Left renal cortex interstitium (tissue), 4 donors: Measurements from ENCODE around the gene MINK1. TPM values are rescaled to one million over a fixed set of nuclear protein-coding genes. Genes with fewer than 3 reads are reported as not detected.
"Not testable (repeated sequence)": the region's sequence is repeated elsewhere in the genome, so short reads cannot be mapped to it uniquely, and the experiment has no call there.

Experiments used
- DNase-seq, 4 donors: peaks; one replicate each; pipeline ENCODE4 v3.0.0-alpha.2; 2013; ENCODE audit warnings: low read depth in 4 of 4, low spot score in 2 of 4, missing footprints in 1 of 4
- polyA plus RNA-seq, 4 donors: library from polyadenylated mRNA; unstranded; fragments of 120-200 nt; gene quantifications; one replicate each; pipeline ENCODE4 v1.2.1, GENCODE V29; 2013; ENCODE audit not compliant: insufficient read length in 4 of 4

MINK1 gene
- polyA plus RNA-seq, 4 donors: 43.0 to 71.4 (median 57.4) TPM

DNA sequence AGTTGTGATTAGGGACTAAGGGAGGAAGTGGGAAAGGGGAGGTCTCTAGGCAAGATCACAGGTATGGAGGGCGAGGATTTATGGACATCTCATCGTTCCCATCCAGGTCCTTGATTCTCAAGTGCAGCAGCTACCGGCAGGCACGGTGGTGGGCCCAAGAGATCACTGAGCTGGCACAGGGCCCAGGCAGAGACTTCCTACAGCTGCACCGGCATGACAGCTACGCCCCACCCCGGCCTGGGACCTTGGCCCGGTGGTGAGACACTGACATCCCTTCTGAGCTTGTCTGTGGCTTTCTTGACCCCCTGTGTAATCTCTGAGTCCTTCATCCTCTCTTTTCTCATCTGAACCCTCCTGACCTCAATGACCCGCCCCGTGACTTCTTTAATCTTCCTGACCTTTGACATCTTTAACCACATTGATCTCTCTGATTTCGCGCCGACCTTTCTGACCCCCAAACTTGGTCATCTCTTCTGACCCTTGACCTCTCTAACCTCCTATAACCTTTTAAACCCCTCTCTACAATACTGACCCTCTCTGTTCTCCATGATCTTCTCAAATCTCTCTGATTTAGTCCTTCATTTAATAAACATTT lies 22.3 kb upstream of the MINK1 start:
- no peak for DNase-seq

DNA sequence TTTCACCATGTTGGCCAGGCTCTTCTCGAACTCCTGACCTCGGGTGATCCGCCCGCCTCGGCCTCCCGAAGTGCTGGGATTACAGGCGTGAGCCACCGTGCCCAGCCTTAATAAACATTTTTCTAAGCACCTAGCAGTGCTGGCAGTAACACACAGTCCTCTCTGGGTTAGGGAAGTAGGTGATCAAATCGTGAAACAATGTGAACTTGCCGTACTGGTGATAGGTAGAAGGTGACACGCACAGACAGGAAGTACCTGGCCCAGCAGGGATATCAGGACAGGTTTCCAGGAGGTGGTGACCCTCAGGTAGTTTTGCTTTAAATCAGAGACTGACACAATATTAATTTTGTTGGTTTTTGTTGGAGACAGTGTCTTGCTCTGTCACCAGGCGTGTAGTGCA lies 21.7 kb upstream of the MINK1 start:
- no peak for DNase-seq

DNA sequence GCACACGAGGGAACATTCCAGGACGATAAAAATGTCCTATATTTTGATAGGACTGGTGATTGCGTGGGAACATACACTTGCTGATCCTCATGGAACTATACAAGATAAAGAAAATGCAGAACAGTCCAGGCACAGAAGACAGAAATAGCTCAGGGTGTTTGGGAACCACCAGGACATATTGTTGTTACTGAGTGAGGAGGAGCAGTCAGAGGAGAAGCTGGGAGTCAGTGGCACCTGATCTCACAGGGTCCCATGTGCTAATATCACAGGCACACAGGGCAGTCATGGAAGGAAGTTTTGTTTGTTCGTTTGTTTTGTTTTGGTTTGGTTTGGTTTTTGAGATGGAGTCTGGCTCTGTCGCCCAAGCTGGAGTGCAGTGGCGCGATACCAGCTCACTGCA lies 20.4 kb upstream of the MINK1 start:
- no peak for DNase-seq

DNA sequence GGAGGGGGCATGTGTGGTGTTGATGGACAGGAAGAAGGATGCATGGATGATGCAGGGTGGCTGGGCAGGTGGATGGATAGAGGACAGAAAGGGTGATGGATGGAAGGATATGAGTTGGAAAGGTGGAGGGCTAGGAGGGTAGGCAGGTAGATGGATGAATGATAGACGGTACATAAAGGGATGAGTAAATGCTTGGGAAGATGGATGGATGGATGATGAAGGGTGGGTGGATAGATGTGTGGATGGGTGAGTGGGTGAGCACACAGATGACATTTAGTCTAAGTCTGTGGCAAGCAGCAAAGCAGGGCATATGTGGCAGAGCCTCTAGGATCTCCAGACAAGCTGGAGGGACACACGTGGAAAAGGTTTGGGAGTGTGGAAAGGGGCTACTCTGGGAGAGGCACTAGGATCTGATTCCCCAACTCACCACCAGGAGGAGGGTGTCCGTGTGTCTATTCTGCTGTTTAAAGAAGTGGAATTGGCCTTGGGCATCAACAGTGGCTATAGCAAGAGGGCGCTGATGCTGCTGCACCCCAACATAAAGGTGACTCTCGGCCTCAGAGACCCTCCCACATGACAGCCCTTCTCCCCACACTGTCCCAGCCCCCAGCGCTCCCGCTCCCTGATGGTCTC lies 18.0 kb upstream of the MINK1 start:
- DNase-seq: no peak

DNA sequence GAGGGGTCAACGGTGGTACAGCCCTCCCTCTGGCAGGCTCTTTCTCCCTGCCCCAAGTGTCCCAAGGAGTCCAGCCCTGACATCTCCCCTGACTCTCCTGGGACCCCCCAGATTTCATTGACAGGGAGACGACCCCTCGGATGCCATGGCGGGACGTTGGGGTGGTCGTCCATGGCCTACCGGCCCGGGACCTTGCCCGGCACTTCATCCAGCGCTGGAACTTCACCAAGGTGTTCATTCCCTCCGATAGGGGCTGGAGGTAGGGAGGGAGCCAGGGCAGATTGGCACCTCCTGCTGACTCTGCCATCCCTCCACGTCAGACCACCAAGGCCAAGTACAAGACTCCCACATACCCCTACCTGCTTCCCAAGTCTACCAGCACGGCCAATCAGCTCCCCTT lies 16.3 kb upstream of the MINK1 start:
- no peak for DNase-seq

DNA sequence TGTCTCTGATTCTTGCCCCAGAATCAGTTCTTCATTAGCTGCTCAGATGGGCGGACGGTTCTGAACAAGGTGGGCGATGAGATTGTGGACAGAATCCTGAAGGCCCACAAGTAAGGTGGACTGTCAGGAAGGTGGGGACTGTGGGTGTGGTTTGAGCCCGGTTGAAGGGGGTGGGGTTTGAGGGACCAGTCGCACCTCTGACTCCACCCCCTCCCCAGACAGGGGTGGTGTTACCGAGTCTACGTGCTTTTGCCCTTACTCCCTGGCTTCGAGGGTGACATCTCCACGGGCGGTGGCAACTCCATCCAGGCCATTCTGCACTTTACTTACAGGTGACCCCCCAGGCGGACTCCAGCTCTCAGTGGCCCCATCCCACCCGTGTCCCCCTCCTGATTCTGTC lies 14.9 kb upstream of the MINK1 start:
- DNase-seq: no peak

DNA sequence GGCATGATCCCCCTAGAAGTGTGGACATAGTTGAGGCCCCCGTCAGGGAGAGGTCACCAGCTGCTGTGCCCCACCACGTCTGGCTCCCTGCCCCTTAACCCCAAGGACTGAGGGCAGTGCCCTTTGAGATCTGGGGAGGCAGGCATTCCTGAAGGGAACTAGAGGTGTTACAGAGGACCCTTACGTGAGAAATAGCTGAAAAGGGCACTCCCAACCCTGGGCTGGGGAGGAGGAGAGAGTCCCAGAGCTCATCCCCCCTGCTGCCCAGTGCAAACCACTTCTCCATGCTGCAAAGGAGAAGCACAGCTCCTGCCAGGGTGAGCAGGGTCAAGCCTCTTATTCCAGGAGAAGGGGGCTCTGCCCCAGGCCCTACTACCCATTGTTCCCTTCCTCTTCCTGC lies 10.3 kb upstream of the MINK1 start:
- no peak for DNase-seq

DNA sequence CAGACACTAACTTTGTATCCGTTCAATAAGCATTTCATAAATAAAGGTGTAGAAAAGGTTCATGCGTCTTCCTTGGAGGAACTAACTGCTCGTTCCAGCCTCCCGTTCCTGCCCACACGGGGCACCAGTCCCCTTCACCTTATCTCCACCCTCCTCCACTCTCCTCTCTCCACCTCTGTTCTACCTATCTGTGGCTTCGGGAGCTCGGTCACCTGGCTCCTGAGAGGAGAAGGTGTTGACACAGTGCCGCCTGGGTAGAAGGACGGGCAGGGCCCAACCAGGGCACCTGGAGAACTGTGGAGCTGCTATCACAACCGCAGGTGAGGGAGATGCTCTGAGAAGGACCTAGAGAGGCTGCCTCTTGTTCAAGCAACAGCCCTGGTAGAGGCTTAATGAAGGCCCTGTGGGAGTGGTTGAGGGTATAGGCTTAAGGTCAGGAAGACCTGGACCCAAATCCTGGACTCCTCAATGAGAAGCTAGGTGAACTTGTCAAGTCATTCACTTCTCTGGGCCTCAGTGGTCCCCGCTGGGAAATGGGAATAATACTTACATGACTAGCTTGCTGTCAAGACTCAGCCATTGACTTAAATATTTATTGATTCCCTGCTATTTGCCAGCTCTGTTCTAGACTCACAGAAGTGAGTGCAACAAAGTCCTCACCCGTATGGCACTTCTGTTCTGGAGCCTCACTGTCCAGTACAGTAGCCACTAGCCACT lies 9.6 kb upstream of the MINK1 start:
- DNase-seq: no peak

DNA sequence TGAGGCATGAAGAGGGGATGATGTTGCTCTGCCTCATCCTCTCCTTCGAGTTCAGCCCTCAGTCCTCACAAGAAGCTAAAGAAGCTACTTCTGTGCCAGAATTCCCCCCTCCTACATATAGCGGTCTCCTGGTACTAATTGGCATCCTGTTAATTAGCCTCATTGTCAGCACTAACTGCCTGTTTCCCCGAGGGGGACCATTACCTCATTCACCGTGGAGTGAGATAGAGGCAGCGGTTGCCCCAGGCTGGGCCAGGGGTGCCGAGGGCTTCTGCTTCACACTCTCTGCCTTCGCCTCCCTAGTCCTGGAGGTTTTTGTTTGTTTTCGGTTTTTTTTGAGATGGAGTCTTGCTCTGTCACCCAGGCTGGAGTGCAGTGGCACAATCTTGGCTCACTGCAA lies 5.7 kb upstream of the MINK1 start:
- no peak for DNase-seq

DNA sequence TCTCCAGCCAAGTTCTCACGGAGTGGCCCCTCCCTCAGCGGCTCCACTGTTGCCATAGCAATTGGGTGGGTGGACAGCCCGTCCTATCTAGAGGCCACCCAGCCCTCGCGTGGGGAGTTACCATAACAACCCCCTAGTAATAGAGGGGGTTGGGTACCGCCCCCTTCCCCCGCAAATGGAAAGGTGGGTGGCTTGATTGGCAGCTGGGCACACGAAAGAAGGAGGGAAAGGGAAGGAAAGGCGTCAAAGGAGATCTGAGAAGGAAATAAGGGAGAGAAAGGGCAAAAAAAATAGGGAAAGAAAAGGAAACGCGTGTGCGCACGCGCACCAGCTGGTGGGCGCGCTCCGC lies 337 bp upstream of the MINK1 start:
- DNase-seq: not testable (repeated sequence)

DNA sequence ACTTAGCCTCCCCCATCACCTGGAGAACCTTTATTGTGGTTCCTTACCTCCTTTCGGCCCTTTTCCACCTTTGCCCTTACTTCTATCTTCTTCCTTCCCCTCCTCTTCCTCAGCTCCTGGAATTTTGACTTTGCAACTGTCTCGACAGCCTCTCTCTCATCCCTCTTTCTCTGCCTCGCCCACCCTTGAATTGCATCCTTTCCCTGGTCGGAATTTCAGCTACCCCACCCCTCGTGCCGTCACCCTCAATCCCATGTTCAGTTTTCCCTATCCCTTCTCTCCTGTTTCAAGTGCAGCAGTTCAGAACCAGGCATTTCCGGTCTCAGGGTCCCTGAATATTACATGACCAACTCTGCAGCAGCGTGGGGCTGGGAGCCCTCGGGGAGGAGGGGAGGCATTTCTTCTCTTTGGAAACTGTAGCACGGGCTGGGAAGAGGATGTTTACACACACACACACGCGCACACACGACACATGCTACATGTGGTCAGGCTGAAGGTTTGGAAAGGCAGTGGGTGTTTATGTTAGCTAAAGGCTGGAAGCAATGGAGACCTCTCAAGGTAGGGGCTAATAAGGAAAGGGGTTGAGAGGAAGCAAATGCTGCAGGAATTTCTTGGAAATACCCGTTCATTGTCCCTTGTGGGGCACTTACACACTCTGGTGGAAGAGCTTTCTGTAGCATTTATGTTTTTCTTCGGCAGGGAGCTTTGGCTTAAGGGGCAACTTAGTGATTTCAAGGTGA lies 971 bp downstream of the MINK1 start:
- DNase-seq: peak in 2 of 4 donors; percentile 53 to 64

DNA sequence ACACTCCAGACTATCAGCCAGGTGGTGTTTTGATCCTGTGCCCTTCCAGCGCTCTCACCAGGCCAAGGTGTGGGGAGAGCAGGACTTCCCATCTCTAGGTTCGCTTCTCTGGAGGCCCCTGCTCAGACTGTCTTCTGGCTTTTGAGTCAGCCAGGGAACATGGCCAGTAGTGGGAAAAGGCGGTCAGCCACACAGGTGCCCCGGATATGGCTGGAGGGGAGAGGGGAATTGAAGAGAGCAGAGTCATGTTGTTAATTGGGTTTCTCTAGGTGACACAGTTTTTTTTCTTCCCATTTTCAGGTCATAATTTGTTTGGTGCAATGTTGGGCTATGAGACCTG lies 1.5 kb downstream of the MINK1 start:
- DNase-seq: no peak

DNA sequence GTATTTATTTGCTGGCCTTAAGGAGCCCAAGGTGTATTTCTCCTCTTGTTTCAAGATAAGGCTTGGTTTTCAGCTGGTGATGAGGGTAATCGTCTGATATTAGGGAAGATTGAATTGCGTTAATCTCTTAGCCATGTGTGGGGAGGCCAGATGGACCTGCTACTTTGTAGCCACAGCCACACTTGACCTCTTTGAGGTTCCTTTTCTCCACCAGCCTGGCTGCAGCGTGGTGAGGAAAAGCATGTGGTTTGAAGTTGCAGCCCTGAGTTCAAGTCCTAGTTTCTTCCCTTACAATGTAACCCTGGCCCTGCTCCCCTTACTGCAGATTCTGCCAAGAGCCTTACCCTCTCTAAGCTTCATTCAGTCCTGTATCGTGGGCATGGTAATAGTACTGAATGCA lies 3.1 kb downstream of the MINK1 start:
- DNase-seq: no peak

DNA sequence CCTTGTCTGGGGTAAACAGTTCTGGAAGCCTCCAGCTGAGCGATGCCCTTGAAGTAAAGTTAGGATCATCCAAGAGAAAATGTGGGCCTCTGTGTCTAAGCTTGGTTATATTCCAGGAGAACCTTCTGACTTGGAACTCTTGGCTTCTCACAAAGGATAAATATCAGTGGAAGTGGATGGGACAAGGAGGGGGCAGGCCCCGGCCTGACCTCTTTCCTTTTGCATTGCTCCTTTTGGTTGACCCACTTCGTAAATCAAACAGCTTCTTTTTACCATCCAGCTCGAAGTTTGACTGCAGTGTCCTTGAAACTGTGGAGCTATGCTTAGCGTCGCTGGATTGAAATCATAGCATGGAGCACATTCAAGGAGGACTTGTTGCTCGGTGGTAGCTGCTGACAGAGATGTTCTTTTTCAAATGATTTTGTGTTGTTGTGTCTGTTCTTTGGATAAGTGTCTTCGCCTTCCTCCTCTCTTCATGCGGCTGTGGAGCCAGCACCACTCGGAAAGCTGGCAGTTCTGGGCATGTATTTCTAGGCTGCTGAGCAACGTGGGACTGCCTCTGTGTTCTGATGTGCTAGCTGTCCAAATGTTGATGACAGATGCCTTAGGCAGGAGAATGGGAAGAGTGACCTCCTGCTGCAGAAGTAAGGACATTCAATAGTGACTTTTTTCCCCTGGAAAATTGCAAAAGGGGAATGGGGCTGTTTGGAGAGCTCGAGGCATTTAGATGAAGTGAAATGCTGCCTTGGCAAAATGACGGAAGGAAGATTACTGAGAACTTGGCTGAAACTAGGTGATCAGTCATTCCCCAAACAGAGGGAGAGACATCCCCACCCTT lies 4.5 kb downstream of the MINK1 start:
- DNase-seq: no peak

DNA sequence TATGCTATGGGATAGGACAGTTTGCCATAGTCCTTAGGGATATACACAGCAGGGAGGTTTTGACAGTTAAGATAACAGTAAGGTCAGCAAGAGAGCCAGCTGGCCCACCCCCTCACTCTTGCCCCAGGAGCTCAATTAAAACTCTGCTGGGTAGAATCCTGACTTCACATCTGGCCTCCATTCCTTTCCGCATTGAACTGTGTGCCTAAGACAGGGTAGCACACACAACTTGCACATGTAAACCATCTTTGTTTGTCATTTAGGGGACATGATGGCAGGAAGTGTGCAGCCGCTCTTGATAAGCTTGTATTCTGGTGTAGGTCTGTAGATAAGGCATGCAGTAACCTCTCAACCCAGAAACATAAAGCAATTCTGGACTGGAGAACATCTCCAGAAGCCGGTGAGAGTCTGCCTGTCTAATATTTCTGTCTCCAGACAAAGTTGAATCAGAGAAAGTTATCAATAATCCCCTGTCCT lies 5.2 kb downstream of the MINK1 start:
- DNase-seq: no peak

DNA sequence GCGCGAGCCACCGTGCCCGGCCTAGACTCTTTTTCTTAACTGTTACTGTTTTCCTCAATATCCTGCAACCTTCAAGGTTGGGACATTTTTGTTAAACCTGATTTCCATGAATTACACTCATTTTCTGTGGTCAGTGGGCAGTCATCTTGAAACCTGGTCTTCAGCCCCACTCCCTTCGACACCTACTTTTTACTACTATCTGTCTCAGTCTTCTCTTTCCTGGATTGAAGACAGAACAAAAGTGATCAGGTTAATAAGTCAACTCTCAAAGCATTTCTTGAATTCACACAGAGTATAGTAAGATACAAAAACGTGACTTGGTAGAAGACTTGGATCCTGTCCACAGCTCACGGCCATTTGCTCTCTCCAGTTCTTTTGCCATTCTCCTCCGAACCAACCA lies 6.1 kb downstream of the MINK1 start:
- DNase-seq: no peak

DNA sequence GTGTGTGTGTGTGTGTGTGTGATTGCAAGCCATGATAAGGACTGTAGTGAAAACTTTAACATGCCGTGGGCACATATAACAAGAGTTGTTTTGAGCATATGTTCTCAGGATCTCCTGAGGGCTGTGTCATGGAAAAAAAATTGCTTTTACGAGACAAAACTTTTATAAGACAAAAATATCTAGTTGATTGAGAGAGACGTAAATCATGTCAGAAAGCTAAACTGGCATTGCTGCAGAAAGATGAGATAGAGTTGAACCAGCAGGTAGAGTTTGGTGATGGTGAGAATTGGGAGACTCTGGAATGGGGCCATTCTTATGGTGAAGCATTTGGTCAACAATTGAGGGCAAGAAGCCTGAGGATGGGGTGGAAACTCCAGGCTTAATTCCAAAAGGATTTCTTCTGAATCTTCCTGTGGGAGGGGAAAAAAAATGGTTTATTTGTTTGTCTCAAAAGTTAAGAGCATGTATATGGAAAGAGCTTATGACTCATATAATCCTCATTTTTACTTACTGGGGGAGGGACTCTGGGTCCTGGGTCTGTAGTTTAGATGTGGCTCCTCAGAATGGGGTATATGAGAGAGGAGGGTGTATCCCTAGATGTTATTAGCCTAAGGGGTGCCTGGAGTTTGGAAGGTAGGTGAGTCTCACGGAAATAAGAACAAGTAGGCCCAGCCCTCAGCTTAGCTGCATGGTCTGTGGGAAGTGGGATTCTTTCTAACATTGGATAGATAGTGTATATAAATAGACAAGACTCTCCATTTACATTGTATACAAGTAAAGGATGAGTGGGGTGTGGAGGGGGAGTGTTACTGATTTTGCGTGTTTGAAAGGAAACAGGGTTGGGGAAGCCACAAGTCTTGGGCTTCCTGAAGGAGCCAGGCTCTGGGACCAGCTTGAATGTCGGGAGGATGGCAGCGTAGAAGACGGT lies 7.1 kb downstream of the MINK1 start:
- DNase-seq: no peak

DNA sequence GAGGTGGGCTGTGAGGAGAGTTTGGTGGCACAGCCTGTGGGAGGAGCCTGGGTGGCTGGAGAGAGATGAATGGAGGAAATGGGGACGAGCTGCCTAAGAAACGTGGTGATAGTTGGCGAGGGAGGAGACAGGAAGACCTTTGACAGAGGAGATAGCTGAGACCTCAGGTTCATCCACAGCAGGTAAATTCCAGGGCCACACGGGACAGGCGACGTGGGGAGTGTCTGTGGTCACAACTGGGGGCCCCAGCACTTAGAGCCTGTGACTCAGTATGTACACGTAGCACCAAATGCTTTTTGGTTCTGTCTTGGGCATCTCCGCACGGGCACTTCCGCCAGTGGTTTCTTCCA lies 7.7 kb downstream of the MINK1 start:
- DNase-seq: no peak

DNA sequence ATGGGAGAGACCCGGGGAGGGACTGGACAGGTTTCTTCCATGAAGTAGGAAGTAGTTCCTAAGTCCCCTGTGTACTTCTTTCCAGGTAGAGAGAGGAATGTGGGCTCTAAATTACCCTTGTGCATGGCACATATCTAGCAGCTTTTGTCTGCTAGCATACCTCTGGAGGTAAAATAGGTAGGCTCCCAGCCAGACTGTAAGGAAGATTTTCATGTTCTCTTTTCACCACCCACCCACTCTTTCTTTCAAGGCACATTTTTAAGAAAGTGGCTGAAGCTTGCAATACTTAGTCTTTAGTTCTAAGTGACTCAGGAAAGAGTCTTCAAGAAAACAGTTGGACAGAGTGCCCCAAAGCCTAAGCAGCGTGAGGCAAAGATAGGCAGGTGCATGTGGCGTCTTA lies 9.2 kb downstream of the MINK1 start:
- no peak for DNase-seq
